ENCODE data around the gene KLHL4.
"Not testable (repeated sequence)": the region's sequence is repeated elsewhere in the genome, so short reads cannot be mapped to it uniquely, and the experiment has no call there.

The KLHL4 gene

DNA sequence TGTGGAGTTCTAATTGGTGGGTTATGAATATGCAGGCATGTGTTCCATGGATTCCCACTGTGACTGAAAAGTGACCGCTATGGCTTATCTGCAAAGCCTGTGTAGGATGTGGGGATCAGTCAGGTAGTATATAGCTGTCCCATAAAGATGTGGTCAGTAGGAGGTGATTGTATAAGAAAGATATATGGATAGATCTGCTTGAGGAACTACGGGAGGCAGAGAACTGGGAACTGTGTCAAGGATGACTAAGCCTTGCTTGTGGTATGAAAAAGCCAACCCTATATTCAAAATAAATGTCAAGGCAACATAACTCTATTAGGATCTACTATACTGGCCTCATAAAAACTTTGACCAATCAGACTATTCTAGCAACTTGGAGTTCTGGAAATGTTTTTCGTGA is 185.2 kb downstream of the KLHL4 start:
- Histone ChIP-seq H3K4me1 (ENCODE audit: control insufficient read depth, insufficient read depth, low read length) (no peaks in the 10 kb centered on the region), H3K27me3 (ENCODE audit: control insufficient read depth, insufficient read depth, low read length, poor library complexity, severe bottlenecking) (no peaks in the 10 kb centered on the region), H3K9me3 (ENCODE audit: control insufficient read depth, low read length) (no peaks in the 10 kb centered on the region), H3K27ac (ENCODE audit: insufficient read depth, low read depth, low read length, poor library complexity, severe bottlenecking) (no peak overlapping the region), H3K4me3 (ENCODE audit: insufficient read depth, low read depth, low read length) (no peak overlapping the region), H3K36me3 (ENCODE audit: control insufficient read depth, insufficient read depth, low read length) (no peaks in the 10 kb centered on the region)
- WGBS, 2 experiments = 86 to 96% methylated on average over 1 to 2 of the region's 3 CpGs

DNA sequence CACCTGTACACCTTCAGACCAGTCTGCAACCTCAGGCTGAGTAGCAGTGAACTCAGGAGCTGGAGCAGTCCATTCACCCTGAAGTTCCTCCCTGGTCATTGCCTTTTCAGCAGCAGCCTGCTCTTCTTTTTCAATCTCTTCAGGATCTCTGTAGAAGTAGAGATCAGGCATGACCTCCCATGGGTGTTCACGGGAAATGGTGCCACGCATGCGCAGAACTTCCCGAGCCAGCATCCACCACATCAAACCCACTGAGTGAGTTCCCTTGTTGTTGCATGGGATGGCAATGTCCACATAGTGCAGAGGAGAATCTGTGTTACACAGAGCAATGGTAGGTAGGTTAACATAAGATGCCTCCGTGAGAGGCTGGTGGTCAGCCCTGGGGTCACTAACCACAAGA is 185.9 kb downstream of the KLHL4 start:
- H3K4me3 ChIP-seq (ENCODE audit: insufficient read depth, low read depth, low read length) = not testable (repeated sequence)
- WGBS, 2 experiments = 94 to 100% methylated on average over 1 of the region's 5 CpGs

DNA sequence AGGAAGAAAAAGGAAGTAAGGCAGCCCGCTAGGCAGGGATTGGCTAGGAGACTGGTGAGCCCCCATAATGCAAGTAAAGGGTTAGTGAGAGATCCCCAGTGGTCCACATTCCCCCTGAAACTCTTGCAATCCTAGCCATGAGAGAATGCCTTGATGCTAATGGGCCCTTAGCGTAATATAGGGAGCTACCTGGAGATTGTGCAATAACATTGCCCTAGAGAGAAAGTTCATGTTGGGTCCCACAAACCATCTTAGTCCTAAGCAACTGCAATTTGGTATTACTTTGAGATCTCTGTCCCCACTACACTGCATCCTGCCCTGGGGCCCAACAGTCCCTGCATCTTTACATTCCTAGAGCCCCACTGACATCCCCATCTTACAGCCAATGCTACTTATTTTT is 188.5 kb downstream of the KLHL4 start:
- Histone ChIP-seq H3K27me3 (ENCODE audit: control insufficient read depth, insufficient read depth, low read length, poor library complexity, severe bottlenecking) (no peaks in the 10 kb centered on the region), H3K36me3 (ENCODE audit: control insufficient read depth, insufficient read depth, low read length) (no peaks in the 10 kb centered on the region), H3K4me1 (ENCODE audit: control insufficient read depth, insufficient read depth, low read length) (no peaks in the 10 kb centered on the region), H3K9me3 (ENCODE audit: control insufficient read depth, low read length) (no peaks in the 10 kb centered on the region), H3K27ac (ENCODE audit: insufficient read depth, low read depth, low read length, poor library complexity, severe bottlenecking) (no peak overlapping the region), H3K4me3 (ENCODE audit: insufficient read depth, low read depth, low read length) (no peak overlapping the region)
- 87 to 95% methylated on average over 2 of the region's 2 CpGs for WGBS, 2 experiments

More for the DNA sequence above, 185.9 kb downstream of the KLHL4 start:
- H3K36me3 ChIP-seq (ENCODE audit: control insufficient read depth, insufficient read depth, low read length); H3K27ac ChIP-seq (ENCODE audit: insufficient read depth, low read depth, low read length, poor library complexity, severe bottlenecking); H3K9me3 ChIP-seq (ENCODE audit: control insufficient read depth, low read length); H3K27me3 ChIP-seq (ENCODE audit: control insufficient read depth, insufficient read depth, low read length, poor library complexity, severe bottlenecking); H3K4me1 ChIP-seq (ENCODE audit: control insufficient read depth, insufficient read depth, low read length): not testable (repeated sequence)

DNA sequence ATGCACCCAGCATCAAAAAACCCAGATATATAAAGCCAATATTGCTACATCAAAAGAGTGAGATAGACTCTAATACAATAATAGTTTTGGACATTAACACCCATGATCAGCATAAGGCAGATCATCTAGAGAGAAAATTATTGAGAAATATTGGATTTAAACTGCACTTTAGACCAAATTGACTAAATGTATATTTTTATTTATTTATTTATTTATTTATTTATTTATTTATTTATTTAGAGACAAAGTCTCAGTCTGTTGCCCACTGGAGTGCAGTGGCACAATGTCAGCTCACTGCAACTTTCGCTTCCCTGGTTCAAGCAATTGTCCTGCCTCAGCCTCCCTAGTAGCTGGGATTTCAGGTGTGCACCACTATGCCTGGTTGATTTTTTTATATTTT is 193.0 kb downstream of the KLHL4 start:
- Histone ChIP-seq H3K9me3 (ENCODE audit: control insufficient read depth, low read length) (no peaks in the 10 kb centered on the region), H3K27me3 (ENCODE audit: control insufficient read depth, insufficient read depth, low read length, poor library complexity, severe bottlenecking) (no peaks in the 10 kb centered on the region), H3K4me3 (ENCODE audit: insufficient read depth, low read depth, low read length) (no peak overlapping the region), H3K4me1 (ENCODE audit: control insufficient read depth, insufficient read depth, low read length) (no peaks in the 10 kb centered on the region), H3K36me3 (ENCODE audit: control insufficient read depth, insufficient read depth, low read length) (no peaks in the 10 kb centered on the region), H3K27ac (ENCODE audit: insufficient read depth, low read depth, low read length, poor library complexity, severe bottlenecking) (no peak overlapping the region)
- WGBS, 2 experiments = 86 to 88% methylated on average over 1 of the region's 1 CpG

Measured in ectodermal cell (in vitro differentiated cells).